IMR-90 (cell line): Measurements from ENCODE around the gene ELP2. TPM values are rescaled to one million over a fixed set of nuclear protein-coding genes. Genes with fewer than 3 reads are reported as not detected.

ENCODE experiments used
- ATAC-seq: fragments of 200-7000 bp; cut with Tn5 transposase; 2 replicates; pipeline ENCODE4 v1.9.1; 2020; ENCODE audit warnings: low read depth, mild to moderate bottlenecking, moderate library complexity
- BruUV-seq: library from RNA; stranded (reverse); fragments of 400-500 nt; replicated peaks from 2 replicates; lab custom pipeline; 2021; lab: Mats Ljungman, UMichigan
- CTCF ChIA-PET: fragments of 300-600 bp; formaldehyde crosslinking; extraction: SDS; loops from one replicate; lab custom pipeline; 2021; ENCODE audit warnings: antibody characterized with exemption; lab: Yijun Ruan, JAX
- POLR2A ChIA-PET: fragments of 300-600 bp; sonication (Branson Sonifier 250); formaldehyde crosslinking; loops from one replicate; lab custom pipeline; 2022; ENCODE audit warnings: antibody characterized with exemption; ENCODE audit not compliant: unreplicated experiment; lab: Charles Lee
- DNase-seq: peaks from one replicate; pipeline ENCODE4 v3.0.0; 2013
- H2AFZ ChIP-seq: replicated peaks from 2 replicates; pipeline ENCODE3; 2013; ENCODE audit warnings: low read length, mild to moderate bottlenecking; ENCODE audit not compliant: poor library complexity
- H2AK5ac ChIP-seq: 2 replicates; pipeline ENCODE4 v1.6.1; 2013; ENCODE audit warnings: low read depth, low read length, inconsistent platforms
- H2AK9ac ChIP-seq: replicated peaks from 2 replicates; pipeline ENCODE3; 2013; ENCODE audit warnings: mild to moderate bottlenecking, low read depth, low read length, moderate library complexity; ENCODE audit not compliant: poor library complexity
- H2BK120ac ChIP-seq: 2 replicates; pipeline ENCODE4 v1.6.1; 2013; ENCODE audit warnings: low read depth, low read length, inconsistent platforms
- H2BK15ac ChIP-seq: 3 replicates; pipeline ENCODE4 v1.6.1; 2013; ENCODE audit warnings: low read depth, low read length, inconsistent platforms
- H2BK20ac ChIP-seq: 2 replicates; pipeline ENCODE4 v1.6.1; 2013; ENCODE audit warnings: low read depth, mild to moderate bottlenecking, inconsistent platforms, low read length, moderate library complexity
- H2BK5ac ChIP-seq: 2 replicates; pipeline ENCODE4 v1.6.1; 2013; ENCODE audit warnings: mild to moderate bottlenecking, low read depth, low read length, inconsistent platforms; ENCODE audit not compliant: poor library complexity, severe bottlenecking
- H3K14ac ChIP-seq: replicated peaks from 2 replicates; pipeline ENCODE4 v1.6.1; 2013; ENCODE audit warnings: low read depth, low read length, inconsistent platforms
- H3K18ac ChIP-seq: 2 replicates; pipeline ENCODE4 v1.6.1; 2013; ENCODE audit warnings: low read depth, low read length, control low read depth
- H3K23ac ChIP-seq: 2 replicates; pipeline ENCODE4 v1.6.1; 2013; ENCODE audit warnings: low read depth, low read length, inconsistent platforms
- H3K27ac ChIP-seq: 2 replicates; pipeline ENCODE4 v1.5.1; 2013; ENCODE audit warnings: mild to moderate bottlenecking, control low read depth, low read length; ENCODE audit not compliant: insufficient read depth
- H3K27me3 ChIP-seq: 2 replicates; pipeline ENCODE4 v1.6.1; 2013; ENCODE audit warnings: low read length; ENCODE audit not compliant: control insufficient read depth, insufficient read depth
- H3K36me3 ChIP-seq: 2 replicates; pipeline ENCODE4 v1.6.1; 2013; ENCODE audit warnings: low read length, mixed read lengths; ENCODE audit not compliant: control insufficient read depth, insufficient read depth
- H3K4ac ChIP-seq: 2 replicates; pipeline ENCODE4 v1.6.1; 2013; ENCODE audit warnings: low read depth, low read length, inconsistent platforms
- H3K4me1 ChIP-seq: 2 replicates; pipeline ENCODE4 v1.6.1; 2013; ENCODE audit warnings: low read length, mixed read lengths; ENCODE audit not compliant: control insufficient read depth, insufficient read depth
- H3K4me2 ChIP-seq: 2 replicates; pipeline ENCODE4 v1.6.1; 2013; ENCODE audit warnings: low read depth, mild to moderate bottlenecking, control low read depth, low read length, moderate library complexity
- H3K4me3 ChIP-seq: 2 replicates; pipeline ENCODE4 v1.5.1; 2013; ENCODE audit warnings: low read depth, mild to moderate bottlenecking, control low read depth, low read length, moderate library complexity; ENCODE audit not compliant: insufficient read depth
- H3K56ac ChIP-seq: 2 replicates; pipeline ENCODE4 v1.6.1; 2013; ENCODE audit warnings: low read length, inconsistent platforms; ENCODE audit not compliant: insufficient read depth; ENCODE audit errors: extremely low read depth
- H3K79me1 ChIP-seq, 2 experiments: 2 replicates each; pipeline ENCODE4 v1.6.1; 2013; ENCODE audit warnings: low read length in 2 of 2, inconsistent platforms in 1 of 2, low read depth in 1 of 2
- H3K9ac ChIP-seq: 2 replicates; pipeline ENCODE4 v1.6.1; 2013; ENCODE audit warnings: low read depth, low read length, control low read depth
- H3K9me1 ChIP-seq: 2 replicates; pipeline ENCODE4 v1.6.1; 2013; ENCODE audit warnings: low read length, inconsistent platforms; ENCODE audit not compliant: insufficient read depth
- H3K9me3 ChIP-seq: 2 replicates; pipeline ENCODE4 v1.6.1; 2013; ENCODE audit warnings: low read length; ENCODE audit not compliant: control insufficient read depth, insufficient read depth
- H4K20me1 ChIP-seq: 2 replicates; pipeline ENCODE4 v1.6.1; 2013; ENCODE audit warnings: low read length, inconsistent platforms; ENCODE audit not compliant: insufficient read depth
- H4K5ac ChIP-seq: 2 replicates; pipeline ENCODE4 v1.6.1; 2013; ENCODE audit warnings: mild to moderate bottlenecking, low read depth, low read length, control low read depth
- H4K8ac ChIP-seq, 2 experiments: 2 replicates each; pipeline ENCODE4 v1.6.1; 2013; ENCODE audit warnings: low read depth in 2 of 2, low read length in 2 of 2, control low read depth in 1 of 2, inconsistent platforms in 1 of 2
- H4K91ac ChIP-seq: 2 replicates; pipeline ENCODE4 v1.6.1; 2013; ENCODE audit warnings: low read depth, low read length, inconsistent platforms; ENCODE audit not compliant: insufficient read depth
- BHLHE40 ChIP-seq: fragments of 150-350 bp; IDR thresholded peaks from 2 replicates; pipeline ENCODE4 v1.6.1; 2016; ENCODE audit warnings: mild to moderate bottlenecking, low read depth, low read length
- CEBPB ChIP-seq: IDR thresholded peaks from 2 replicates; pipeline ENCODE4 v1.6.1; 2012; ENCODE audit warnings: low read depth, low read length, improper control_type of control experiment
- CHD1 ChIP-seq: IDR thresholded peaks from 2 replicates; pipeline ENCODE4 v1.6.1; 2012; ENCODE audit warnings: low read depth, low read length, improper control_type of control experiment
- CTCF ChIP-seq: conservative IDR thresholded peaks from 2 replicates; pipeline ENCODE4 v1.5.1; 2012; ENCODE audit warnings: mild to moderate bottlenecking, low read depth, low read length, improper control_type of control experiment
- FOS ChIP-seq: fragments of 150-350 bp; IDR thresholded peaks from 2 replicates; pipeline ENCODE4 v1.6.1; 2016; ENCODE audit warnings: low read depth, low read length
- MAFK ChIP-seq: IDR thresholded peaks from 2 replicates; pipeline ENCODE4 v1.6.1; 2012; ENCODE audit warnings: low read depth, low read length, improper control_type of control experiment
- MXI1 ChIP-seq: IDR thresholded peaks from 2 replicates; pipeline ENCODE4 v1.6.1; 2012; ENCODE audit warnings: low read depth, mild to moderate bottlenecking, low read length, moderate library complexity, borderline replicate concordance
- NFE2L2 ChIP-seq: fragments of 150-350 bp; IDR thresholded peaks from 2 replicates; pipeline ENCODE4 v1.6.1; 2016; ENCODE audit warnings: low read depth, mild to moderate bottlenecking, low read length
- RAD21 ChIP-seq: IDR thresholded peaks from 2 replicates; pipeline ENCODE4 v1.6.1; 2012; ENCODE audit warnings: low read length, improper control_type of control experiment
- RCOR1 ChIP-seq: IDR thresholded peaks from 2 replicates; pipeline ENCODE4 v1.6.1; 2012; ENCODE audit warnings: mild to moderate bottlenecking, low read length, improper control_type of control experiment; ENCODE audit not compliant: insufficient replicate concordance
- RFX5 ChIP-seq: IDR thresholded peaks from 2 replicates; pipeline ENCODE4 v1.8.0; 2012; ENCODE audit warnings: low read depth, mild to moderate bottlenecking, low read length, moderate library complexity
- SMC3 ChIP-seq: fragments of 150-350 bp; IDR thresholded peaks from 2 replicates; pipeline ENCODE4 v1.6.1; 2016; ENCODE audit warnings: low read depth, mild to moderate bottlenecking, antibody characterized with exemption, low read length, moderate library complexity
- WGBS, 2 experiments: methylation state at CpG; one replicate each; pipeline versions ENCODE4 v1.1.5 to v1.1.7; 2013; ENCODE audit warnings: missing lambda C conversion rate in 2 of 2; ENCODE audit not compliant: insufficient read length in 1 of 2; ENCODE audit errors: extremely low coverage in 2 of 2; 5-methylcytosine and 5-hydroxymethylcytosine counted together
- dilution Hi-C: fragments of 300-500 bp; cut with HindIII; formaldehyde crosslinking; loops from one replicate; pipeline ENCODE4 v1.14.3; 2018; ENCODE audit warnings: low sequenced_read_pairs; ENCODE audit not compliant: unreplicated experiment
- in situ Hi-C: fragments of 300-500 bp; cut with MboI; formaldehyde crosslinking; loops from 3 replicates; pipeline ENCODE4 v1.14.3; 2019; ENCODE audit warnings: low sequenced_read_pairs, inconsistent platforms, mixed read lengths
- intact Hi-C: fragments of 100-400 bp; cut with micrococcal nuclease; formaldehyde crosslinking; loops from 2 replicates; pipeline ENCODE4 v1.10.0; 2022
- polyA plus RNA-seq, 3 experiments: library from polyadenylated mRNA; depleted of rRNA; stranded (reverse); fragments of >200 nt; gene quantifications; 2 replicates each; pipeline ENCODE4 v1.2.3, GENCODE V29; 2012; ENCODE audit warnings: low replicate concordance in 1 of 3
- total RNA-seq: library from RNA; depleted of rRNA; stranded (reverse); fragments of >200 nt; gene quantifications from 2 replicates; pipeline ENCODE4 v1.2.3, GENCODE V29; 2012

ELP2 gene
- total and polyA plus RNA-seq, 2 of the 4 experiments (the other 2 are of a cell fraction) = 48.1 to 161 TPM

DNA sequence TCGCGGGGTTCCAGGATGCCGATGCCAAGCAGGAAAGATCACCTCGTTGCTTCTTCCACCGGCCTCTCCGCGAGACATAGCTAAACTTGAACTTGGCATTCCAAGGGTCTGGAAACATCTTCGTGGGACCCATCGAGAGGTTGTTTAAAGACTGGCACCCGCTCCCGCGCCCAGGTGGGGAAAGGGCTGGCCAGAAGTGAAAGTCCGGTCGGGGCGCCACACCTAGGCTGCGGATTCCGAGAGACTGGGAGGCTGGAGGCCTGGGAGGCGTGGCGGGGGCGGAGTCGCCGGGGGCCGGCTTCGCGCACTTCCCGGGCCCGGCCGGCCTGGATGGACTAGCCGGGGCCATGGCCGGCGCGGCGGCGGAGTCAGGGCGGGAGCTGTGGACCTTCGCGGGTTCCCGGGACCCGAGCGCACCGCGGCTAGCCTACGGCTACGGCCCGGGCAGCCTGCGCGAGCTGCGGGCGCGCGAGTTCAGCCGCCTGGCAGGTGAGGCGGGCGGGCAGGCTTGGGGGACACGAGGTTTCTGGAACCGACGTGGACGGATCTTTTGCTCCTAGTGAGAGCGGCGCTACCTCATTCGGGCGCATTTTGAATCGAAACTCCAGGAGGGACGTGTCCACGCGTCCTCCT is 57.6 kb downstream of the ELP2 start, which contains the start of gene MOCOS (continued):
- peak; percentile 53; the same call in 1 of the 2 replicates for TF ChIP-seq MXI1

DNA sequence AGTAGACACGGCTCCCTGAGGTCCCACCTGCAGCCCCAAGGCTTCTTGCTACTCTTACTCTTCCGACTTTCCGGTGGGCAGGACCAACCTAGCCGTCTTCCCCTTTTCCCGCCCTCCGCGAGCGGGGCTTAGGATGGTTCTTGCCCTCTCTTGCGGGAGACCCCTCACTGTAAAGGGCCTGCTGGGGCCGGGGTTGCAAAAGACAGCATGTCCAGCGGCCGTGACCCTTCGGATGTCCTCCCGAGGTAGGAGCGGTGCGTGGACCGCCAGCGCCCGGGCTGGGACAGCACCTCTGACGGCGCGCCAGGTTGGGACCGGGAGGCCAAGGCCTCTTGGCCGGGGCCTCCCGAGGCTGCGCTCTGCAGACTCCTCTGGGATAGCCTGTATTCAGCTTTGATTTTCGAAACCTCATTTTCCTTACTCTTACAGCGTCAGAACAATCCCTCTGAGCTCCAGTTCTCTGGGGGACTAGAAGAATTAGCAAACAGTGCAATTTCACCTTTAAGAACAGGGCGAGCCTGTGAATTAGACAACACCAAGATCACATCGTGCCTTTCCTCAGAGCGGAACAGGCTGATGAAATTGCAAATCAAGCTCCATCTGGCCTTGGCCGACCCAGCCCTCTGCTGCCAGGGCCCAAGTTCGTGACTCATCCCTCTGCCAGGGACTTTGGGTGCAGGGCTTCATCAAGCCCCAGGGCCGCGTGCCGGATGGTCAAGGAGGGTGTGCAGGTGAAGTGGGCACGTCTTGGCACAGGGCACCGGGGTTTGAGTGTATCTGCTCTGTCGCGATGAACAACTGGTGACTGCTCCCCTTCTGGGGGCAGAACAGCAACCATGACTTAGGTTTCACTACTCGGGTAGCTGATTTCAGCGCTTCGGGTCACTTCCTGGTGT is 58.4 kb downstream of the ELP2 start:
- intact Hi-C loops (no loop called here), dilution Hi-C loops (no loop called here), in situ Hi-C loops (no loop called here)
- H4K20me1 ChIP-seq = no peaks in the 10 kb centered on the region
- POLR2A ChIA-PET = no interaction called here
- H2AK5ac ChIP-seq = peak overlapping the region; percentile 43; the same call in 1 of the 2 replicates
- H2BK5ac ChIP-seq = no peak overlapping the region
- peak overlapping the region; percentile 46; the same call in 1 of the 2 replicates for H4K91ac ChIP-seq
- peaks cover 7 to 23% of the 10 kb centered on the region in 2 experiments; a peak in 3 of 4 replicates for H3K79me1 ChIP-seq
- 15% methylated on average over 14 of the region's 43 CpGs; no CpG with 5 or more reads in 1 of the 2 experiments for WGBS, 2 experiments
- peak overlapping the region; percentile 61 for H3K14ac ChIP-seq
- TF ChIP-seq SMC3 (no peak), CEBPB (no peak), RCOR1 (no peak), RFX5 (no peak), FOS (no peak), MAFK (no peak), CTCF (no peak), NFE2L2 (no peak), MXI1 (no peak), RAD21 (no peak), BHLHE40 (no peak), CHD1 (no peak)
- H2BK120ac ChIP-seq = peak overlapping the region; percentile 66
- peak overlapping the region; percentile 74 for H2AK9ac ChIP-seq
- H3K9me3 ChIP-seq = no peaks in the 10 kb centered on the region
- H3K36me3 ChIP-seq = no peaks in the 10 kb centered on the region
- ATAC-seq (no peak), DNase-seq (peak; percentile 19)
- peak overlapping the region; percentile 37 for H4K5ac ChIP-seq
- H3K4ac ChIP-seq = peak overlapping the region; percentile 73
- H4K8ac ChIP-seq = peak overlapping the region; percentile 72 to 81
- CTCF ChIA-PET = interaction anchor here (0.8 to 0.9 kb wide), 2 partner anchors 237 to 268 kb away, joined by 3 read pairs; no protein-coding TSS in a partner anchor
- 0 out of 2 replicates have a peak overlapping the region, but pooled peaks have one; percentile 11 for H2BK20ac ChIP-seq
- H3K4me3 ChIP-seq = peak overlapping the region; percentile 91
- H3K27me3 ChIP-seq = no peaks in the 10 kb centered on the region
- H3K9me1 ChIP-seq = peaks cover 10% of the 10 kb centered on the region; the same call in 1 of the 2 replicates
- H3K4me2 ChIP-seq = peak overlapping the region; percentile 89
- H3K18ac ChIP-seq = peak overlapping the region; percentile 30; the same call in 1 of the 2 replicates
- peak overlapping the region; percentile 23; the same call in 1 of the 3 replicates for H2BK15ac ChIP-seq
- H3K56ac ChIP-seq = no peak overlapping the region
- H2AFZ ChIP-seq = peak overlapping the region; percentile 95
- H3K9ac ChIP-seq = peak overlapping the region; percentile 74
- H3K4me1 ChIP-seq = peaks cover 12% of the 10 kb centered on the region; the same call in 1 of the 2 replicates
- no TSS peak for BruUV-seq
- H3K27ac ChIP-seq = peak overlapping the region; percentile 22
- peak overlapping the region; percentile 85 for H3K23ac ChIP-seq
